Left lobe of liver (tissue), 2 donors: ENCODE data around the gene VIL1. TPM values are rescaled to one million over a fixed set of nuclear protein-coding genes. Genes with fewer than 3 reads are reported as not detected.

Source experiments
- ATAC-seq: fragments of 200-7000 bp; cut with Tn5 transposase; one replicate; pipeline ENCODE4 v1.9.1; 2020; ENCODE audit warnings: mild to moderate bottlenecking, moderate library complexity
- DNase-seq: peaks from one replicate; pipeline ENCODE4 v3.0.0-alpha.2; 2020; ENCODE audit warnings: low spot score
- total RNA-seq: library from RNA; stranded (reverse); gene quantifications from one replicate; pipeline ENCODE4 v1.2.1, GENCODE V29; 2021
- donor health status: DM: no; HTN: no; CAD: no; lungs with moderate emphysema.
- donor health status: DM: no; HTN: yes; CAD: no.

The VIL1 gene
- 2.6 TPM for total RNA-seq

DNA sequence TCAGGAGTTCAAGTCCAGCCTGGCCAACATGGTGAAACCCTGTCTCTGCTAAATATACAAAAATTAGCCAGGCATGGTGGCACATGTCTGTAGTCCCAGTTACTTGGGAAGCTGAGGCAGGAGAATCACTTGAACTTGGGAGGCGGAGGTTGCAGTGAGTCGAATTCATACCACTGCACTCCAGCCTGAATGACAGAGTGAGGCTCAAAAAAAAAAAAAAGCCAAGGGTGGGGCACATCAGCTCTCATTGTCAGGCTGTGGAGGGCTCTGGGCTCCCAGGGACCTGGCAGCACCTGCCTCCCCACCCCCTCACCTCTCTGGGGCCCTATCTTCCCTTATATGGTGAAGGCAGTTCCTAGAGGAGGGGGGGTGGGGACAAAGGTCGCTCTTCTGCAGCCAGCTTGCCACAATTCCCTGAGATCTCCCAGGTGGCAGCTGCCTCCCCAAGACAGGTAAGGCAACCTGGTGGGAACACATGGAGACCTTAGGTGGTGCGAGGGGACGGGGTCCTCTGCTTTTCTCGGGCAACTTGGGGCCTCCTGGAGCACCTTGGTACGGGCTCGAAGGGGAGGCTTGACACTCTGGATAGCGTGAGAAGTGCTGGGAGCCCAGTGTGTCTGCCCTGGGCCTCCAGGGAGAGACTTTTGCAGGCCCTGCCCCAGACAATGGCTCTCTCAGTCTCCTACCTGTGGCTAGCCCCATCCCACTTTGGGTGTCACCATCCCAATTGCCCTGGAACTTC lies at the start of gene VIL1:
VIL1 (plus strand) TSS at position 407 of the 742 bp plus-strand sequence. CDS start 4,656 bp downstream, outside the sequence.
- no peak for DNase-seq
- peak; percentile 90 for ATAC-seq

DNA sequence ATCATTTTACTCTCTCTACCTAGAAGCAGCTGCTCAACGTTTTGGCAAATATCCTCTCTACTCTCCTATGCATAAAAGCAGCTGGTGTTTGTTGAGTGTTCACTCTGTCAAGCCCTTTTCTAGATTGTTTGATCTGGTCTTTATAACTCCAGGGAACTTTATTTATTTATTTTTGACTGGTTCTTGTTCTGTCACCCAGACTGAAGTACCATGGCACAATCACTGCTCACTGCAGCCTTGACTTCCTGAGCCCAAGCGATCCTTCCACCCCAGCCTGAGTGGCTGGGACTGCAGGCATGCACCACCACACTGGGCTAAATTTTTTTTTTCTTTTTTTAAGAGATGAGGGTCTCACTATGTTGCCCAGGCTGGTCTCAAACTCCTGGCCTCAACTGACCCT lies 49.6 kb upstream of the VIL1 start:
- ATAC-seq (no peak), DNase-seq (no peak)

DNA sequence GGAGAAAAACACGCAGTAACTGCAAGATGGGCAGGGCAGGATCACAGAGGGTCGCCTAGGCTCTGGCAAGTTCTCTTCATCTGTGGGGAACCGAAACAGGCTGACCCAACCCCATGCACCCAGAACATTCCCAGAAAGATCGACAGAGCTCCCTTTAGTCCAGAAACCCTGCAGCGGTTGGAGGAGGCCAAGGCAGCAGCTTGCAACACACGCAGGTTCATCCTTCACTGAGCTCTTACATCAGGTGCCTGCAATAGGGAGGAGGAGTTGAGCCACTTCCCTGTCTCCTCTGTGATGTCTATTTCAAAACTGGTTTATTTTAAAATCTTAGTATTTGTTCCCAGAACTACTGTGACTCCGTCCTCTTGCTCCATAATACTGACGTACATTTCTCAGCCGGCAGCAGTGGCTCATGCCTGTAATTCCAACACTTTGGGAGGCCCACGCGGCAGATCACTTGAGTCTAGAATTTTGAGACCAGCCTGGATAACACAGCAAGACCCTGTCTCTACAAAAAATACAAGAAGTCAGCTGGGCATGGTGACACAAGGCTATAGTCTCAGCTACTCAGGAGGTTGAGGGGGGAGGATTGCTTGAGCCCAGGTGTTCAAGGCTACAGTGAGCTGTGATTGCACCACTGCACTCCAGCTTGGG lies 48.4 kb upstream of the VIL1 start:
- DNase-seq, result peak; percentile 76
- ATAC-seq, result peak; percentile 61

DNA sequence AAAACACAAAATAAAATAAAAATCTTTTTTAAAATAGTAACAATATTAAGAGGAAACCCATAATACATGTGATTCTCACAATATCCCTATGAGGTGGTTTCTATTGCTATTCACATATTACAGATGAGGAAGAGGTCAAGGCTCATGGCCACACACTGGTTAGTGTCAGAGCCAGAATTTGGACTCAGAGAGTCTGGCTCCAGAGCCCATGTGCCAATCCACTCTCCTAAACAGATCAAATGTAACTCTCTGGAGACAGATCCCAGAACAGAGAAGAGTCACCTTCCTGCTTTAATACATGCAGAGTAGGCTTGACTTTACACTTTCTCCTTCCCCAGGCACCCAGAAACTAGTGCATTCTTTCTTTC lies 47.0 kb upstream of the VIL1 start:
- peak; percentile 45 for ATAC-seq
- no peak for DNase-seq

DNA sequence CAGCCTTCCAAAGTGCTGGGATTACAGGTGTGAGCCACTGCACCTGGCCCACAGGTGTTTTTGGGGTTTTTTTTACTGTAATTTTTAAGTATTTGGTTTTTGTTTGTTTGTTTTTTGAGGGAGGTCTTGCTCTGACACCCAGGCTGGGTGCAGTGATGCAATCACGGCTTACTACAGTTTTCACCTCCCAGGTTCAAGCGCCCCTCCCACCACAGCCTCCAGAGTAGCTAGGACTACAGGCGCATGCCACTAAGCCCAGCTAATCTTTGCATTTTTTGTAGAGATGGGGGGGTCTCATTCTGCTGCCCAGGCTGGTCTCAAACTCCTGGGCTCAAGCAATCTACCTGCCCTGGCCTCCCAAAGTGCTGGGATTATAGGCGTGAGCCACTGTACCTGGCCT lies 44.1 kb upstream of the VIL1 start:
- ATAC-seq, result no peak

DNA sequence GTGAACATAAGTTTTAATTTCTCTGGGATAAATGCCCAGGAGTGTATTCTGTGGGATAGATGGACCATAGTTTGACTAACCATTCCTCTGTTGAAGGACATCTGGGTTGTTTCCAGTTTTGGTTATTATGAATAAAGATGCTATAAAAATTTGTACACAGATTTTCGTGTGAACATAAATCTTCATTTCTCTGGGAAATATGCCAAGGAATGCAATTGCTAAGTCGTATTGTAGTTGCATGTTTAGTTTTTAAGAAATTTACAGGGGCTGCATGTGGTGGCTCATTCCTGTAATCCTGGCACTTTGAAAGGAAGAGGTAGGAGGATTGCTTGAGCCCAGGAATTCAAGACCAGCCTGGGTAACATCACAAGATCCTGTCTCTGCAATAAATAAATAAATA lies 43.7 kb upstream of the VIL1 start:
- no peak for ATAC-seq
- DNase-seq, result no peak

More for the DNA sequence above, 44.1 kb upstream of the VIL1 start:
- no peak for DNase-seq

DNA sequence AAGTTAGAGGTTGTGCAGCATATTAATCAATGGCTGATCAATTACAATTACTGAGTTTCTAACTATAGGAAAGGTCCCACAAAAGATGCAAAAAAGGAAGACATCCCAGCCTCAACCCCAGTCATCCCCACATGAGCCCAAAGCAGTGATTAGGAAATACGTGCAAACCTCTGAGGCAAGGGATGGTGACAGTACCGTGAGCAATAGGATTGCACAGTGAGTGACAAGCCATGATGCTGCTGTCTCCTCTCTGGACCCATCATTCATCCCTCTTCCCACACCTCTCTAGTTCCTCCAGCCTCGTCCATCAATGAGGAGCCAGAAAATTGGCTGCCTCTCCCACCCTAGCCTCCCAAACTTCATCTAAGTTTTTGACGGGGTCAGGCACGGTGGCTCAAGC lies 40.9 kb upstream of the VIL1 start:
- no peak for ATAC-seq
- no peak for DNase-seq

DNA sequence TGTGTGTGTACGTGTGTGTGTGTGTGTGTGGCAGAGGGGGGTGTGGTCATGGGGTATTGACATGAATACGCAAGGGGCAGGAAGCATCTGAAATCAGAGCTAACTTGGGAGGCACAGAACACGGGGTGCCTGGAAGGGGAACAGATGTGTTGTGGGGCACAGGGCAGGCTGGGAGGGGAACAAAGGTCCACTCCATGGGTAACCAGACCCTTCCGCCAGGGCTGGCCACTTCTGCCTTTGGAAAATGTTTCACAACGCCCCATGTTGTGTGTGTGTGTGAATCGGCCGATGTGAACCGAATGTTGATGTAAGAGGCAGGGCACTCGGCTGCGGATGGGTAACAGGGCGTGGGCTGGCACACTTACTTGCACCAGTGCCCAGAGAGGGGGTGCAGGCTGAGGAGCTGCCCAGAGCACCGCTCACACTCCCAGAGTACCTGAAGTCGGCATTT lies 37.0 kb upstream of the VIL1 start, which contains the start of gene SLC11A1:
SLC11A1 (plus strand) TSS at position 358 of the 451 bp plus-strand sequence. CDS start 96 bp downstream, outside the sequence.
- ATAC-seq, result peak; percentile 71
- DNase-seq, result peak; percentile 67

DNA sequence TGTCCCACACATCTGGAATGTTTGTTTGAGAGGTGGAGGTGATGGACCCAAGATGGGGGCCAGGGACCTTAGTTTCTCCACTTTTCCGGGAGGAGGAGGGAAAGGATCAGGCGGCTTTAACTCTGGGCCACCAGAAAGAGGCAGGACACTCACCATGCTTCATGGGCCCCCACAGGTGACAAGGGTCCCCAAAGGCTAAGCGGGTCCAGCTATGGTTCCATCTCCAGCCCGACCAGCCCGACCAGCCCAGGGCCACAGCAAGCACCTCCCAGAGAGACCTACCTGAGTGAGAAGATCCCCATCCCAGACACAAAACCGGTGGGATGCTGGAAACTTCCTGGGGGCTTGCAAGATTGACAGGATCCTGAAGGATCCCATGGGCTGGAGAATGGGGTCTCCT lies 36.1 kb upstream of the VIL1 start:
- no peak for DNase-seq
- no peak for ATAC-seq

DNA sequence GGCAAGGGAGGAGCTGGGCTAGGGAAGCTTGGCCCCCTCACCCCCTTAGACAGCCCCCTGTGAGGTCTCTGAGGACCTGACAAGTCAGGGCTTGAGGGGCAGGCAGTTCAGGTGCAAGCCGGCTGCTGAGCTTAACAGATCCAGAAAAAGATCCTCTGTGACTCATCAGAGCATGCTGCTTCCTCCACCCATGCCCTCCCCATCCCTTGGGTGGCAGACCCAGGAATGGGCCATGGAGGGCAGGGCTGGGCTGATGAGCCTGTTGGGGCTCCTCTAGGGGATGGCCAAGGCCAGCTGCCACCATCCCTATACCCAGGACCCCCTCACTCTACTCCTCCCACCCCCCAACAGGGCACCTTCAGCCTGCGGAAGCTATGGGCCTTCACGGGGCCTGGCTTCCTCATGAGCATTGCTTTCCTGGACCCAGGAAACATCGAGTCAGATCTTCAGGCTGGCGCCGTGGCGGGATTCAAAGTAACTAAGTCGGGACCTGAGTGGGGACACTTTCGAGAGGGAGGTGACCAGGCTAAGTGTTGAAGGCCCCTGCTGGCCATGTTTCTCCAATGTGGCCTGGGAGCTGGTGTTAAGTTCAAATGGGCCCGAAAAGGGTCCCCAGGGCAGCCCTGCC lies 34.9 kb upstream of the VIL1 start:
- ATAC-seq (no peak), DNase-seq (no peak)

DNA sequence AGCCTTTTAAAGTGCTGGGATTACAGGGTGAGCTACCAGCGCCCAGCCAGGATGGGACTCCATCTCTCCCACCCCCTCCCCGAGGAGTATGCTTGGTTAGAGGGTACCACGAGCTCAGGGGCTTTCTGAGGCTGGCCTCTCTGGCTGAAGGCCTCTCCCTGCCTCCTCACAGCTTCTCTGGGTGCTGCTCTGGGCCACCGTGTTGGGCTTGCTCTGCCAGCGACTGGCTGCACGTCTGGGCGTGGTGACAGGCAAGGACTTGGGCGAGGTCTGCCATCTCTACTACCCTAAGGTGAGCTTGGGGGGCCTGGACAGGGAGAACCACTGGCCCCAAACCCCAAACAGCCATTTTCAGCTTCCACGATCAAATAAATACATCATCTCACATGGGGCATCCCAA lies 33.9 kb upstream of the VIL1 start:
- no peak for DNase-seq
- ATAC-seq, result no peak

DNA sequence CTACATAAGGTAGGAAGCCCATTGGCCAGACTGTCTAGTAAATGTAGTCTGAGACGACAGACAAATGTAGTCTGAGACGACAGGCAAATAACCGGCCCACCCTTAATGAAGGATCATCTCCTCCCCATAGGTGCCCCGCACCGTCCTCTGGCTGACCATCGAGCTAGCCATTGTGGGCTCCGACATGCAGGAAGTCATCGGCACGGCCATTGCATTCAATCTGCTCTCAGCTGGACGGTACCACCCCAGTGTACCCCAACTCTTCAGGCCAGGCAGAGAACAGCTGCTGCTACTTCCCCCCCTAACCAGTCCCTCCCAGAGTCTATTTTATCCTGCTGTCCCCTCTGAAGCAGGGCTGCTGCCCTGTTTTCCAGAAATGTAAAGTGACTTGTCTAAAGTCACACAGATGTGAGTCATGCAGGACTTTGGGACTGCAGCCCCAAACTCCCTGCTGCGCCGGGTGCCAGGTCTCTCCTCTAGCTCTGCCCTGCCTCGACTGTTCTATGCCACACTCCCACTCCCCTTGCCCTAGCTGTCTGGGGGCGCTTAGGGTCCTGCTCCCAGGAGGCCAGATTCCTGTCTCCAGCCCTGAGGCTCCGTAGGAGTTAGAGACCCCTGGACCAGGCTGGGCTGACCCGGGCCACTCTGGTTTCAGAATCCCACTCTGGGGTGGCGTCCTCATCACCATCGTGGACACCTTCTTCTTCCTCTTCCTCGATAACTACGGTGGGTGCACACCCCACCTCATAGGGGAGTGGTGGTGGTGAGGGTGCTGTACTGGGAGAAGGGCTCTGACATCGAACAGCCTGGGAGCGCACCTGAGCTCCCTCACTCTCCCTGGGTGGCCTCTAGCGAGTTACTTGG lies 32.2 kb upstream of the VIL1 start:
- ATAC-seq, result peak; percentile 30
- no peak for DNase-seq

DNA sequence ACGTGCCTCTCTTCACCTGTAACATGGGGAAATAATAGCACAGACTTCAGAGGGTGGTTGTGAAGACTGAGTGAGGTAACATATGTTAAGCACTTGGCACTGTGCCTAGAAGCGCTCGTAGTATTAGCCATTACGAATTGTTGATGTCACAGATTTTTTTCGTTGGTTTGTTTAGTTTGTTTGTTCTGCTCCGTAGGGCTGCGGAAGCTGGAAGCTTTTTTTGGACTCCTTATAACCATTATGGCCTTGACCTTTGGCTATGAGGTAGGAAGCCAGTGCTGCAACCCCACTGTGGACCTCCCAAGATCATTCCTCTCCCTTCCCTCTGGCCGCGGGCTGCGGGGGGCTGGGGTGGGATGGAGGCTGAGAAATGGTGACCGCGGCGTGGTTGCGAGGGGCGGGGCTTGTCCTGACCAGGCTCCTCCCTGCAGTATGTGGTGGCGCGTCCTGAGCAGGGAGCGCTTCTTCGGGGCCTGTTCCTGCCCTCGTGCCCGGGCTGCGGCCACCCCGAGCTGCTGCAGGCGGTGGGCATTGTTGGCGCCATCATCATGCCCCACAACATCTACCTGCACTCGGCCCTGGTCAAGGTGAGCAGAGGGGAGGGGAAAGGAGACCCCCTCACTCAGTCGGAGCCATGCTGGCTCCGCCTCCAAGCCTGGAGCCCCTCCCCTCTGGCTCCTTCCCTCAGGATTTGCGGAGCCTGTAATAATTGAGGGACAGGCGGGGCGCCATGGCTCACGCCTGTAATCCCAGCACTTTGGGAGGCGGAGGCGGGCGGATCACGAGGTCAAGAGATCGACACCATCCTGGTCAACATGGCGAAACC lies 31.3 kb upstream of the VIL1 start:
- ATAC-seq, result peak; percentile 79
- no peak for DNase-seq

DNA sequence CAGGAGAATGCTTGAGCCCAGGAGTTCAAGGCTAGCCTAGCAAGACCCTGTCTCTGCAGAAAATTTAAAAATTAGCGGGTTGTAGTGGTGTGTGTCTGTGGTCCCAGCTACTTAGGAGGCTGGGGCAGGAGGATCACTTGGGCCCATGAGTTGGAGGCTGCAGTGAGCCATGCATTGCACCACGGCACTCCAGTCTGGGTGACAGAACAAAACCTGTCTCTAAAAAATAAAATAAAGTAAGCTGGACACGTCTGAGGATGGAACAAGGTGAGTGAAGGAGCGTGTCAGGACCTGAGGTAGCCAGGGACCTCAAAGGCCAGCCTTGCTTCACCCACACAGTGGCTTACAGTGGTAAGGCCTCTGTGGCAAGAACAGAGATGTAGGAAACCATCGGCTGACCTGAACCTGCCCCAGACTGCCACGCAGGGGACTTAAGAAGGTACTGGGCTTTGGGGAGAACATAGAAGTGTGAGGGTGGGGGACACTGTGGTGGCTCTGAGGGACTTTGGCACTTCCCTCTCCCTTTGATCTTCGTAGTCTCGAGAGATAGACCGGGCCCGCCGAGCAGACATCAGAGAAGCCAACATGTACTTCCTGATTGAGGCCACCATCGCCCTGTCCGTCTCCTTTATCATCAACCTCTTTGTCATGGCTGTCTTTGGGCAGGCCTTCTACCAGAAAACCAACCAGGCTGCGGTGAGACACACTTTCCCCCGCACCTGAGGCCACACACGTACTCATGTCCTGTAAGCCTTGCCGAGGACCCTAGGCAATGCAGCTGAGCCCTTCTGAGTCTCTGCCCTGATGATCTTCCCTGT lies 29.4 kb upstream of the VIL1 start:
- DNase-seq (no peak), ATAC-seq (no peak)

DNA sequence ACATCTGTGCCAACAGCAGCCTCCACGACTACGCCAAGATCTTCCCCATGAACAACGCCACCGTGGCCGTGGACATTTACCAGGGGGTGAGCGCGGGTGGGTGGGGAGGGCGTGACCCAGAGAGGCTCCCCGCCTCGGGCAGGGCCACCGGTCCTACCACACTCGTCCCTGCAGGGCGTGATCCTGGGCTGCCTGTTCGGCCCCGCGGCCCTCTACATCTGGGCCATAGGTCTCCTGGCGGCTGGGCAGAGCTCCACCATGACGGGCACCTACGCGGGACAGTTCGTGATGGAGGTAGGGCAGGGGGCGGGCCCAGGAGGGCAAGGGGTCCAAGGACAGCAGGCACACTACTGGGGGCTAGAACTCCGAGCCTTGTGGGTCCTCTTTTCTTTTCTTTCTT lies 27.7 kb upstream of the VIL1 start:
- DNase-seq (no peak), ATAC-seq (no peak)

DNA sequence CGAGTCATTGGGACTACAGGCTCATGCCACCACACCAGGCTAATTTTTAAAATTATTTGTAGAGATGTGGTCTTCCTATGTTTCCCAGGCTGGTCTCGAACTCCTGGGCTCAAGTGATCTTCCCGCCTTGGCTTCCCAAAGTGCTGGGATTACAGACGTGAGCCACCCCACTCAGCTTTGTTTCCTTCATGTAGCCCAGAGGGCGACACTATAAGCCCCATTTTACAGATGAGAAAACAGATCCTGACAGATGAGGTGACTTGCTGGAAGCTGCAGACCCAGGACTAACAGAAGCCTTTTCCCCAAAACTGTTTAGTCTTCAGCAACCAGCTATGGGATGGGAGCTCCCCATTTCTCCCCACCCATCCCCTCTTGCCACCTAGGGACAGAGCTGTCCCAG lies 26.5 kb upstream of the VIL1 start:
- DNase-seq (no peak), ATAC-seq (no peak)

DNA sequence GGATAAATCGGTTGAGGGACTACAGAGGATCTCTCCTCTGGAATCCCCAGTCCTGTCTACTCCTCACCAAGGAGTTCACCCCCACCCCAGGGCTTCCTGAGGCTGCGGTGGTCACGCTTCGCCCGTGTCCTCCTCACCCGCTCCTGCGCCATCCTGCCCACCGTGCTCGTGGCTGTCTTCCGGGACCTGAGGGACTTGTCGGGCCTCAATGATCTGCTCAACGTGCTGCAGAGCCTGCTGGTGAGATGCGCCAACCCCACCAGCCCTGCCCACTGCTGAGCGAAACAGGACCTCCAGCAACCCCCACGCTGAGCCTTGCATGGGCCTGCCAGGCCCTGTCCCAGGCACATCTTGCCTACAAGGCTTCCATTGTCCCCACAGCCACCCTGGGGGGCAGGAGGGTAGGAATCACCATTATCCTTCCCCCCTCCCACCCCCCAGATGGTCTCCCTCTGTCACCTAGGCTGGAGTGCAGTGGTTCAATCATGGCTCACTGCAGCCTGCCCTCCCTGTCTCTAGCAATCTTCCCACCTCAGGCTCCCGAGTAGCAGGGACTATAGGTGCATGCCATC lies 25.9 kb upstream of the VIL1 start:
- DNase-seq, result no peak

DNA sequence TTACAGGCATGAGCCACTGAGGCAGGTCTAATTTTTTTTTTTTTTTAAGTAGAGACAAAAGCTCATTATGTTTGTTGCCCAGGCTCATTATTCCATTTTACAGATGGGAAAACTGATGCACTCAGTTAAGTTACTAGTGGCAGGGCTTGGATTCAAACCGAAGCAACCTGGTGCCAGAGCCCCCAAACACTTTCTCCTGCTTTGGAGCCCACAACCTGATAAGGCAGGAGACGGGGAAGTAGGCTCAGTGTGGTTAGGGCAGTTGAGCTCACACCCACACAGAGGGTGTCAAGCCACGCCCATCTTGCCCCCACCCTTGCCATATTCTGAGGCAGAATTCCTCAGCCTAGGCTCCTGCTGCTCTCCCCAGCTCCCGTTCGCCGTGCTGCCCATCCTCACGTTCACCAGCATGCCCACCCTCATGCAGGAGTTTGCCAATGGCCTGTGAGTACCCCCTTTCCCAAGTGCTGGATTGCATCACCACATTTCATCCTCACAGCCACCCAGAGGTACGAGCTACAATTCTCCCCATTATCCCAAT lies 25.1 kb upstream of the VIL1 start:
- no peak for DNase-seq

More for the DNA sequence above, 25.9 kb upstream of the VIL1 start:
- ATAC-seq, result no peak

More for the DNA sequence above, 25.1 kb upstream of the VIL1 start:
- no peak for ATAC-seq
